Measurements from ENCODE around the gene EMILIN2. TPM values are rescaled to one million over a fixed set of nuclear protein-coding genes. Genes with fewer than 3 reads are reported as not detected.
A peak's percentile ranks its signal among the peaks of the same experiment; 100 is the strongest.

The EMILIN2 gene
- total and polyA plus RNA-seq, 2 of the 8 experiments (the other 6 are each of a cell fraction or from before 2014, with no cell fraction given): 6.0 to 7.5 TPM

GRCh38 chr18:2900684-2901422, 54.0 kb downstream of the EMILIN2 start:
- H3K56ac ChIP-seq (replicated peaks; ENCODE audit: insufficient read length, low read depth, low read length): no peak overlapping the region
- no peak overlapping the region for H3K4ac ChIP-seq (replicated peaks; ENCODE audit: insufficient read length, low read depth, low read length)
- H3K9ac ChIP-seq (replicated peaks in 1 of 4; ENCODE audit: extremely low read depth in 1 of 4, low read depth in 3 of 4, low read length in 3 of 4): no peak overlapping the region
- H2BK12ac ChIP-seq (ENCODE audit: low read depth, low read length): no peak overlapping the region
- peaks cover 0 to 2% (median 0%) of the 10 kb centered on the region in 4 experiments; a peak in 1 of 7 replicates for H3K27me3 ChIP-seq (replicated peaks in 1 of 4; ENCODE audit: control insufficient read depth in 3 of 4, extremely low read depth in 1 of 4, insufficient read depth in 3 of 4, low read length in 3 of 4)
- 87% methylated on average over 8 of the region's 8 CpGs; no CpG with 5 or more reads in 1 of the 2 experiments for WGBS, 2 experiments (ENCODE audit: extremely low coverage in 1 of 2, insufficient coverage in 1 of 2, insufficient read length in 1 of 2, insufficient replicate concordance in 2 of 2, low coverage in 1 of 2, low lambda C conversion rate in 2 of 2, missing lambda C conversion rate in 1 of 2)
- no peak overlapping the region for H3K14ac ChIP-seq (ENCODE audit: insufficient read length)
- TF ChIP-seq, protein P1, sequence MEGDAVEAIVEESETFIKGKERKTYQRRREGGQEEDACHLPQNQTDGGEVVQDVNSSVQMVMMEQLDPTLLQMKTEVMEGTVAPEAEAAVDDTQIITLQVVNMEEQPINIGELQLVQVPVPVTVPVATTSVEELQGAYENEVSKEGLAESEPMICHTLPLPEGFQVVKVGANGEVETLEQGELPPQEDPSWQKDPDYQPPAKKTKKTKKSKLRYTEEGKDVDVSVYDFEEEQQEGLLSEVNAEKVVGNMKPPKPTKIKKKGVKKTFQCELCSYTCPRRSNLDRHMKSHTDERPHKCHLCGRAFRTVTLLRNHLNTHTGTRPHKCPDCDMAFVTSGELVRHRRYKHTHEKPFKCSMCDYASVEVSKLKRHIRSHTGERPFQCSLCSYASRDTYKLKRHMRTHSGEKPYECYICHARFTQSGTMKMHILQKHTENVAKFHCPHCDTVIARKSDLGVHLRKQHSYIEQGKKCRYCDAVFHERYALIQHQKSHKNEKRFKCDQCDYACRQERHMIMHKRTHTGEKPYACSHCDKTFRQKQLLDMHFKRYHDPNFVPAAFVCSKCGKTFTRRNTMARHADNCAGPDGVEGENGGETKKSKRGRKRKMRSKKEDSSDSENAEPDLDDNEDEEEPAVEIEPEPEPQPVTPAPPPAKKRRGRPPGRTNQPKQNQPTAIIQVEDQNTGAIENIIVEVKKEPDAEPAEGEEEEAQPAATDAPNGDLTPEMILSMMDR (IDR thresholded peaks at IDR 0.05; ENCODE audit: control extremely low read depth in 1 of 3, insufficient read depth in 1 of 3, low read depth in 1 of 3, low read length in 3 of 3): no peak
- no peak for TF ChIP-seq PHF8 (conservative IDR thresholded peaks at IDR 0.05; ENCODE audit: low read depth, low read length)
- no peak for TF ChIP-seq MAFK (IDR thresholded peaks at IDR 0.05; ENCODE audit: low read depth, low read length)
- no peak for TF ChIP-seq TEAD4 (IDR thresholded peaks at IDR 0.05; ENCODE audit: low read depth, low read length)
- H3K36me3 ChIP-seq (ENCODE audit: control insufficient read depth in 2 of 4, insufficient read depth in 4 of 4, low read length in 3 of 4): no peaks in the 10 kb centered on the region
- DNase-seq (ENCODE audit: low read depth in 1 of 2, low spot score in 2 of 2) (no peak), FAIRE-seq (no peak)
- no peak overlapping the region for H3K27ac ChIP-seq (ENCODE audit: low read depth, low read length)
- no peaks in the 10 kb centered on the region for H3K79me2 ChIP-seq (ENCODE audit: control insufficient read depth in 1 of 2, insufficient read depth in 2 of 2, low read length in 2 of 2)
- peaks cover 2 to 7% (median 4%) of the 10 kb centered on the region in 4 experiments; a peak in 5 of 7 replicates for H3K4me1 ChIP-seq (replicated peaks in 1 of 4; ENCODE audit: control insufficient read depth in 3 of 4, insufficient read depth in 4 of 4, low read length in 3 of 4)
- H3K23ac ChIP-seq (ENCODE audit: insufficient read length): no peak overlapping the region
- no peak overlapping the region for H2BK120ac ChIP-seq (replicated peaks; ENCODE audit: low read depth, low read length)
- no peak overlapping the region for H3K4me2 ChIP-seq (ENCODE audit: insufficient read depth in 1 of 2, low read depth in 2 of 2, low read length in 2 of 2)
- H3K23me2 ChIP-seq (ENCODE audit: low read depth, low read length): peaks cover 1% of the 10 kb centered on the region; the same call in 1 of the 2 replicates
- no peak overlapping the region for H2BK20ac ChIP-seq (ENCODE audit: low read length)
- H2BK5ac ChIP-seq (ENCODE audit: low read depth, low read length): no peak overlapping the region
- POLR2A ChIA-PET (ENCODE audit: partially characterized antibody): interaction anchor here (0.6 kb wide), 1 partner anchor 123 kb away, joined by 4 read pairs; no protein-coding TSS in a partner anchor
- H4K8ac ChIP-seq (ENCODE audit: extremely low read depth, insufficient read depth, low read length): 0 out of 2 replicates have a peak overlapping the region, but pooled peaks have one; percentile 36
- no peak overlapping the region for H4K91ac ChIP-seq (replicated peaks; ENCODE audit: insufficient read length, low read length)
- CTCF ChIA-PET (ENCODE audit: partially characterized antibody): interaction anchor here (0.9 kb wide), 1 partner anchor 16 kb away, joined by 3 read pairs; no protein-coding TSS in a partner anchor
- no peaks in the 10 kb centered on the region for H4K20me1 ChIP-seq (replicated peaks in 1 of 2; ENCODE audit: control insufficient read depth in 1 of 2, insufficient read depth in 2 of 2, low read length in 2 of 2)
- H4K5ac ChIP-seq (ENCODE audit: insufficient read length, low read depth, low read length): no peak overlapping the region
- H3K9me3 ChIP-seq (ENCODE audit: insufficient read depth in 2 of 2, low read depth in 1 of 2, low read length in 1 of 2): no peaks in the 10 kb centered on the region
- no peaks in the 10 kb centered on the region for H3K79me1 ChIP-seq (ENCODE audit: low read depth, low read length)
- H2BK15ac ChIP-seq (ENCODE audit: low read length): no peak overlapping the region
- no peak overlapping the region for H2AFZ ChIP-seq (ENCODE audit: low read length)
- H3K18ac ChIP-seq (ENCODE audit: extremely low read depth, low read length): no peak overlapping the region
- no peak overlapping the region for H2AK5ac ChIP-seq (ENCODE audit: low read depth, low read length)
- no peak overlapping the region for H3K4me3 ChIP-seq (ENCODE audit: extremely low read depth in 1 of 4, insufficient read depth in 2 of 4, low read depth in 3 of 4, low read length in 4 of 4)
